HepG2 (cell line): ENCODE data around the gene HOXD8. TPM values are rescaled to one million over a fixed set of nuclear protein-coding genes. Genes with fewer than 3 reads are reported as not detected.
A peak's percentile ranks its signal among the peaks of the same experiment; 100 is the strongest.

Experiments used
- CBX1 ChIP-seq: IDR thresholded peaks from one replicate; pipeline ENCODE4 v1.6.1; 2016; ENCODE audit warnings: antibody characterized with exemption, low read depth
- CTCF ChIP-seq: sonication (generic); formaldehyde crosslinking; IDR thresholded peaks from 2 replicates; pipeline ENCODE4 v1.5.0; 2020; ENCODE audit warnings: mild to moderate bottlenecking, missing genetic modification reagents, moderate library complexity
- EEA1 ChIP-seq: sonication (generic); formaldehyde crosslinking; IDR thresholded peaks from 2 replicates; pipeline ENCODE4 v1.5.1; 2020; ENCODE audit warnings: mild to moderate bottlenecking, missing genetic modification reagents, borderline replicate concordance
- HNRNPLL ChIP-seq: fragments of 200-400 bp; formaldehyde crosslinking; IDR thresholded peaks from 2 replicates; pipeline ENCODE4 v1.6.1; 2017; ENCODE audit warnings: mild to moderate bottlenecking, low read depth, low read length; ENCODE audit not compliant: poor library complexity, severe bottlenecking
- NFE2 ChIP-seq: sonication (generic); formaldehyde crosslinking; IDR thresholded peaks from 2 replicates; pipeline ENCODE4 v1.4.0; 2020; ENCODE audit warnings: missing genetic modification reagents
- NKX3-1 ChIP-seq: sonication (generic); formaldehyde crosslinking; IDR thresholded peaks from 2 replicates; pipeline ENCODE4 v1.5.0; 2020; ENCODE audit warnings: missing genetic modification reagents
- PLSCR1 ChIP-seq: sonication (generic); formaldehyde crosslinking; IDR thresholded peaks from 2 replicates; pipeline ENCODE4 v1.5.0; 2020; ENCODE audit warnings: missing genetic modification reagents, mild to moderate bottlenecking, borderline replicate concordance
- POLR2AphosphoS2 ChIP-seq: IDR thresholded peaks from 2 replicates; pipeline ENCODE4 v1.6.1; 2011; ENCODE audit warnings: low read depth, low read length, improper control_type of control experiment
- PPARG ChIP-seq: conservative IDR thresholded peaks from 2 replicates; pipeline ENCODE4 v1.6.1; 2016; ENCODE audit warnings: missing biosample characterization, missing genetic modification reagents
- SMARCC2 ChIP-seq: fragments of 450-650 bp; IDR thresholded peaks from 2 replicates; pipeline ENCODE4 v1.6.1; 2017; ENCODE audit warnings: antibody characterized with exemption, mild to moderate bottlenecking
- STAG1 ChIP-seq: sonication (generic); formaldehyde crosslinking; IDR thresholded peaks from 2 replicates; pipeline ENCODE4 v1.4.0; 2020; ENCODE audit warnings: missing genetic modification reagents
- TBP ChIP-seq: sonication (generic); formaldehyde crosslinking; IDR thresholded peaks from 2 replicates; pipeline ENCODE4 v1.5.0; 2020; ENCODE audit warnings: missing genetic modification reagents
- TBX3 ChIP-seq: fragments of 450-650 bp; IDR thresholded peaks from 2 replicates; pipeline ENCODE4 v1.6.1; 2017; ENCODE audit warnings: antibody characterized with exemption, mild to moderate bottlenecking, inconsistent platforms, borderline replicate concordance
- TP53 ChIP-seq: sonication (generic); formaldehyde crosslinking; conservative IDR thresholded peaks from 2 replicates; pipeline ENCODE4 v1.4.0; 2020; ENCODE audit warnings: missing genetic modification reagents
- ZBTB20 ChIP-seq: sonication (generic); formaldehyde crosslinking; IDR thresholded peaks from 2 replicates; pipeline ENCODE4 v1.8.1; 2023; ENCODE audit warnings: missing genetic modification reagents, low read depth, mild to moderate bottlenecking, borderline replicate concordance
- ZBTB7A ChIP-seq: sonication (generic); formaldehyde crosslinking; IDR thresholded peaks from 2 replicates; pipeline ENCODE4 v1.8.0; 2022; ENCODE audit warnings: mild to moderate bottlenecking, missing genetic modification reagents
- ZFP36 ChIP-seq: fragments of 150-350 bp; IDR thresholded peaks from 2 replicates; pipeline ENCODE4 v1.6.1; 2018; ENCODE audit warnings: borderline replicate concordance, low read length, low read depth; ENCODE audit not compliant: partially characterized antibody
- ZGPAT ChIP-seq: IDR thresholded peaks from 2 replicates; pipeline ENCODE4 v1.6.1; 2016; ENCODE audit warnings: mild to moderate bottlenecking
- ZKSCAN8 ChIP-seq: IDR thresholded peaks from 2 replicates; pipeline ENCODE4 v1.6.1; 2016; ENCODE audit warnings: borderline replicate concordance, missing genetic modification reagents, missing compliant biosample characterization
- ZNF232 ChIP-seq: sonication (generic); formaldehyde crosslinking; IDR thresholded peaks from 2 replicates; pipeline ENCODE4 v1.4.0; 2020; ENCODE audit warnings: missing genetic modification reagents, borderline replicate concordance
- ZNF234 ChIP-seq: sonication (generic); formaldehyde crosslinking; conservative IDR thresholded peaks from 2 replicates; pipeline ENCODE4 v1.5.1; 2020; ENCODE audit warnings: mild to moderate bottlenecking, missing genetic modification reagents
- ZNF639 ChIP-seq: conservative IDR thresholded peaks from 2 replicates; pipeline ENCODE4 v1.6.1; 2018; ENCODE audit warnings: missing genetic modification reagents
- polyA plus RNA-seq, 8 experiments: library from polyadenylated mRNA; depleted of rRNA in 3 of 8; stranded (reverse) in 7 of 8; unstranded in 1 of 8; fragments of >200 nt; fragmentation: Illumina TruSeq in 4 of 8; extraction: Trizol in 4 of 8; gene quantifications; 2 replicates each; pipeline versions ENCODE4 v1.2.1 to v1.2.3, GENCODE V29; 2011 to 2016; ENCODE audit warnings: low read depth in 4 of 8, missing spikeins in 1 of 8, mixed read lengths in 1 of 8; ENCODE audit not compliant: insufficient read depth in 1 of 8
- total RNA-seq, 5 experiments: library from RNA; depleted of rRNA; stranded (reverse); fragments of >200 nt; fragmentation: Illumina TruSeq; extraction: Trizol; gene quantifications; 2 replicates each; pipeline ENCODE4 v1.2.3, GENCODE V29; 2016; ENCODE audit warnings: low read depth in 1 of 5

HOXD8 gene
- total and polyA plus RNA-seq, 2 of the 13 experiments (the other 11 are each of a cell fraction or from before 2014, with no cell fraction given) = not detected

GRCh38 chr2:176126929-176127773 is 2.4 kb upstream of the HOXD8 start (continued):
- TF ChIP-seq ZGPAT (0 out of 2 replicates have a peak, but pooled peaks have one; percentile 24), ZKSCAN8 (CRISPR knock-in tag) (no peak), POLR2AphosphoS2 (no peak), EEA1 (no peak), SMARCC2 (no peak), NKX3-1 (CRISPR knock-in tag) (no peak), NFE2 (no peak), ZNF234 (no peak), HNRNPLL (no peak), PLSCR1 (no peak), STAG1 (CRISPR knock-in tag) (peak; percentile 97), ZBTB20 (CRISPR knock-in tag) (no peak), TP53 (CRISPR knock-in tag) (no peak), TBP (CRISPR knock-in tag) (no peak), ZBTB7A (CRISPR knock-in tag) (no peak), CTCF (CRISPR knock-in tag) (peak; percentile 79), ZFP36 (peak; percentile 56), CBX1 (no peak), ZNF232 (CRISPR knock-in tag) (no peak), ZNF639 (CRISPR knock-in tag) (no peak), PPARG (CRISPR knock-in tag) (0 out of 2 replicates have a peak, but pooled peaks have one; percentile 21), TBX3 (no peak)
